ENCODE measurements around the gene NABP2. TPM values are rescaled to one million over a fixed set of nuclear protein-coding genes. Genes with fewer than 3 reads are reported as not detected.

NABP2 gene
- total and polyA plus RNA-seq, 2 donors (not counting 3 experiments of a cell fraction or from before 2014, with no cell fraction given): 42.4 to 59.7 TPM

DNA sequence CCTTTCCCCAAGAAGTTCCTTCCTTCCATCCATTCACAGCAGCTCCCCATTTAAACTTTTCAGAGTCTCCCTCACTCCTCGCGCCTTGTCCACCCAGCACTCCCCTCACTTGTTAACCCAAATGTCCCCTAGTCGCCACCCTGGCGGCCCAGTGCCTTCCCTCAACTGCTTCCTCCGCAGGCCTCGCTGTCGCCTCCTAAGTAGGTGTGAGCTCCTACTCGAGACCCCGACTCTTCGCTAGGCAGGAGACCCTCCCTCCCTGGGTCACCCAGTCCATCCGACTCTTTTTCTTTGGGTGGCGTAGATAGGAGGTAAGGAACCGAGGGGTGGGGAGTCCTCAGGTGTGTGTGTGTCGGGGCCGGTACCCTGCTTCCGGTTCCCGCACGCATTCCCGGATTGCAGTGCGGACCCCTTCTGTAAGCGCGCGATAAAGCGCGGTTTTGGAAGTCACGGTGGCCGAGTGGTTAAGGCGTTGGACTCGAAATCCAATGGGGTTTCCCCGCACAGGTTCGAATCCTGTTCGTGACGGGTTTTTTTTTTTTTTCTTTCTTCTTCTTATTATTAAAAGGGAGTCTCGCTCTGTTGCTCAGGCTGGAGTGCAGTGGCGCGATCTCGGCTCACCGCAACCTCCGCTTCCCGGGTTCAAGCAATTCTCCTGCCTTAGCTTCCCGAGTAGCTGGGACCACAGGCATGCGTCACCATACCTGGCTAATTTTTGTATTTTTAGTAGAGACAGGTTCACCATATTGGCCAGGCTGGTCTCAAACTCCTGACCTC is 34.0 kb upstream of the NABP2 start:
- TSS peak; percentile 68 for BruUV-seq (replicated peaks)
- POLR2A ChIA-PET: interaction anchor here (0.7 to 3.1 kb wide), 6 partner anchors 27 to 170 kb away, joined by 4 to 18 read pairs (median 4); partner anchors contain the start of genes PA2G4, RNF41, RPL41 and STAT2
- peak; percentile 37 for FAIRE-seq
- TF ChIP-seq MAX (IDR thresholded peaks at IDR 0.05; ENCODE audit: insufficient read depth, insufficient read length): no peak
- TF ChIP-seq POLR2AphosphoS5 (IDR thresholded peaks at IDR 0.05; ENCODE audit: insufficient read depth, low read depth, low read length): no peak
- TF ChIP-seq FOS (IDR thresholded peaks at IDR 0.05; ENCODE audit: borderline replicate concordance, insufficient read depth, low read length): no peak
- TF ChIP-seq MYC (IDR thresholded peaks at IDR 0.05; ENCODE audit: low read depth, low read length): peak; percentile 32
- TF ChIP-seq POLR2A (IDR thresholded peaks at IDR 0.05; ENCODE audit: low read depth, low read length): no peak
- TF ChIP-seq, protein P1, sequence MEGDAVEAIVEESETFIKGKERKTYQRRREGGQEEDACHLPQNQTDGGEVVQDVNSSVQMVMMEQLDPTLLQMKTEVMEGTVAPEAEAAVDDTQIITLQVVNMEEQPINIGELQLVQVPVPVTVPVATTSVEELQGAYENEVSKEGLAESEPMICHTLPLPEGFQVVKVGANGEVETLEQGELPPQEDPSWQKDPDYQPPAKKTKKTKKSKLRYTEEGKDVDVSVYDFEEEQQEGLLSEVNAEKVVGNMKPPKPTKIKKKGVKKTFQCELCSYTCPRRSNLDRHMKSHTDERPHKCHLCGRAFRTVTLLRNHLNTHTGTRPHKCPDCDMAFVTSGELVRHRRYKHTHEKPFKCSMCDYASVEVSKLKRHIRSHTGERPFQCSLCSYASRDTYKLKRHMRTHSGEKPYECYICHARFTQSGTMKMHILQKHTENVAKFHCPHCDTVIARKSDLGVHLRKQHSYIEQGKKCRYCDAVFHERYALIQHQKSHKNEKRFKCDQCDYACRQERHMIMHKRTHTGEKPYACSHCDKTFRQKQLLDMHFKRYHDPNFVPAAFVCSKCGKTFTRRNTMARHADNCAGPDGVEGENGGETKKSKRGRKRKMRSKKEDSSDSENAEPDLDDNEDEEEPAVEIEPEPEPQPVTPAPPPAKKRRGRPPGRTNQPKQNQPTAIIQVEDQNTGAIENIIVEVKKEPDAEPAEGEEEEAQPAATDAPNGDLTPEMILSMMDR (IDR thresholded peaks at IDR 0.05; ENCODE audit: extremely low read depth in 1 of 2, insufficient read depth in 1 of 2, low read depth in 1 of 2, low read length in 2 of 2): no peak
- no peak for TF ChIP-seq GATA2 (IDR thresholded peaks at IDR 0.05; ENCODE audit: insufficient read depth, insufficient read length, low read depth, low read length)
- H4K20me1 ChIP-seq (replicated peaks; ENCODE audit: control insufficient read depth, extremely low read depth, insufficient read depth, low read length): no peaks in the 10 kb centered on the region
- intact Hi-C loops (cut with micrococcal nuclease) (loop anchor here (1.0 to 2.0 kb wide), 5 partner anchors 33 to 451 kb away; no protein-coding TSS in a partner anchor), dilution Hi-C loops (cut with MboI; ENCODE audit: extremely low pct_ligation_motif_present, low sequenced_read_pairs) (no loop called here)
- H3K79me2 ChIP-seq (ENCODE audit: control insufficient read depth, insufficient read depth, low read length): peaks cover 30% of the 10 kb centered on the region
- DNase-seq (ENCODE audit: low read depth, low spot score): peak; percentile 87
- no peaks in the 10 kb centered on the region for H3K27me3 ChIP-seq (ENCODE audit: control insufficient read depth in 2 of 2, insufficient read depth in 2 of 2, low read length in 2 of 2)
- H2AFZ ChIP-seq (ENCODE audit: low read depth, low read length): peak overlapping the region; percentile 88
- H3K4me2 ChIP-seq (ENCODE audit: insufficient read depth, low read length): peak overlapping the region; percentile 70
- H3K36me3 ChIP-seq (ENCODE audit: control insufficient read depth in 2 of 2, extremely low read depth in 1 of 2, insufficient read depth in 2 of 2, low read length in 2 of 2): peaks cover 3 to 4% of the 10 kb centered on the region in 2 experiments
- peak overlapping the region; percentile 55 for H3K9ac ChIP-seq (replicated peaks; ENCODE audit: extremely low read depth, insufficient read depth, low read length)
- H3K4me3 ChIP-seq (replicated peaks in 1 of 3; ENCODE audit: insufficient read depth in 1 of 3, low read depth in 1 of 3, low read length in 3 of 3): peak overlapping the region; percentile 53 to 95 (median 65)
- no peaks in the 10 kb centered on the region for H3K9me3 ChIP-seq (replicated peaks; ENCODE audit: control insufficient read depth, insufficient read depth, low read length)
- CTCF ChIA-PET: interaction anchor here (0.6 to 4.4 kb wide), 45 partner anchors 9 to 473 kb away, joined by 3 to 236 read pairs (median 6); partner anchors contain the start of genes ANKRD52, CNPY2, COQ10A and ESYT1
- H3K9me1 ChIP-seq (replicated peaks; ENCODE audit: control insufficient read depth, extremely low read depth, insufficient read depth, low read length): no peaks in the 10 kb centered on the region
- H3K27ac ChIP-seq (ENCODE audit: insufficient read depth, low read depth, low read length): peak overlapping the region; percentile 24
- peaks cover 20% of the 10 kb centered on the region for H3K4me1 ChIP-seq (ENCODE audit: control insufficient read depth, extremely low read depth, insufficient read depth, low read length)

Data from endothelial cell of umbilical vein (primary cell).